Measurements from ENCODE around the gene FNDC10.
A peak's percentile ranks its signal among the peaks of the same experiment; 100 is the strongest.

The FNDC10 gene

DNA sequence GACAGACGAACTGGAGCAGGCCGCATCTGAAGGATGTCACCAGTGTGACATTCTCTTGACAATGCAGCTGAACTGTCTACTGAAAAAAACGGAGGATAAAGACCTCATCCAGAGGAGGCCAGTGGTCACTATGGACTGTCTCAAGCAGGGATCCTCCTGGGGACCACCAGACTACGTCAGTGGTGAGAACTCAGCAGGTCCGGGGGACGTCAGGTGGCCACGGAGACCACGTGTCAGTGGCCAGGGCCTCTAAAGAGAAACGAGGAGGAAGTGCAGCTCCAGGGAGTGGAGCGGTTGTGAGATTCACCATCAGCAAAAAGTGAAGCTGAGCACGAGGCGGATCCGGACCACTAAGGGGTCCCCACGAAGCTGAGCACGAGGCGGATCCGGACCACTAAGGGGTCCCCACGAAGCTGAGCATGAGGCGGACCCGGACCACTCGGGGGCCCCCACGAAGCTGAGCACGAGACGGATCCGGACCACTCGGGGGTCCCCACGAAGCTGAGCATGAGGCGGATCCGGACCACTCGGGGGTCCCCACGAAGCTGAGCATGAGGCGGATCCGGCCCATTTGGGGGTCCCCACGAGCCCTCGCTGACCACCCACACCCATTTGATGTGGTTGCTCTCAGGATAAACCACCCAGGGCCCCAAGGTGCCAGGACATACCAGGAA lies 46.0 kb downstream of the FNDC10 start:
- Histone ChIP-seq H3K9me3 (no peaks in the 10 kb centered on the region), H3K27me3 (no peaks in the 10 kb centered on the region), H3K4me3 (ENCODE audit: low read depth, low read length) (no peak overlapping the region), H3K36me3 (peaks cover 5% of the 10 kb centered on the region), H3K4me1 (peaks cover 7% of the 10 kb centered on the region)
- TF ChIP-seq, protein P1, sequence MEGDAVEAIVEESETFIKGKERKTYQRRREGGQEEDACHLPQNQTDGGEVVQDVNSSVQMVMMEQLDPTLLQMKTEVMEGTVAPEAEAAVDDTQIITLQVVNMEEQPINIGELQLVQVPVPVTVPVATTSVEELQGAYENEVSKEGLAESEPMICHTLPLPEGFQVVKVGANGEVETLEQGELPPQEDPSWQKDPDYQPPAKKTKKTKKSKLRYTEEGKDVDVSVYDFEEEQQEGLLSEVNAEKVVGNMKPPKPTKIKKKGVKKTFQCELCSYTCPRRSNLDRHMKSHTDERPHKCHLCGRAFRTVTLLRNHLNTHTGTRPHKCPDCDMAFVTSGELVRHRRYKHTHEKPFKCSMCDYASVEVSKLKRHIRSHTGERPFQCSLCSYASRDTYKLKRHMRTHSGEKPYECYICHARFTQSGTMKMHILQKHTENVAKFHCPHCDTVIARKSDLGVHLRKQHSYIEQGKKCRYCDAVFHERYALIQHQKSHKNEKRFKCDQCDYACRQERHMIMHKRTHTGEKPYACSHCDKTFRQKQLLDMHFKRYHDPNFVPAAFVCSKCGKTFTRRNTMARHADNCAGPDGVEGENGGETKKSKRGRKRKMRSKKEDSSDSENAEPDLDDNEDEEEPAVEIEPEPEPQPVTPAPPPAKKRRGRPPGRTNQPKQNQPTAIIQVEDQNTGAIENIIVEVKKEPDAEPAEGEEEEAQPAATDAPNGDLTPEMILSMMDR (IDR thresholded peaks at IDR 0.05; ENCODE audit: low read depth, low read length): no peak
- no peak for DNase-seq

DNA sequence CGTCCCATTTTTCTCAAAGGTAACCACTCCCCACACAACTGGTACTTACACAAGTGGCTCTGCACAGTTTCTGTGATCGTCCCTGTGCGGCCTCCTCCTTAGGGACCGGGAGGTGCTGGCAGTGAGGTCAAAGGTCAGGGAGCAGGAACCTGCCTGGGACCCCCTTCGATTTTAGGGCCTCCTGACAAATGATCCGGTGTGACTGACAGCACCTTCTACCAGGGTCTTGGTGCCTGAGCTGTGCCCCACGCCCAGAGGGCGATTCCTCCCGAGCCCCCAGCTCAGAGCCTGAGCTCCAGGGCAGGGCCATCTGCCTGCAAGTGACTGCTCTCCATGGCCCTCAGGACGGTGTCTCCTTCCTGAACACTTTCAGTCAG lies 47.7 kb downstream of the FNDC10 start:
- peaks cover 5% of the 10 kb centered on the region for H3K36me3 ChIP-seq
- no peaks in the 10 kb centered on the region for H3K27me3 ChIP-seq
- TF ChIP-seq, protein P1 (IDR thresholded peaks at IDR 0.05; ENCODE audit: low read depth, low read length): no peak
- no peaks in the 10 kb centered on the region for H3K9me3 ChIP-seq
- H3K4me1 ChIP-seq: peaks cover 7% of the 10 kb centered on the region
- H3K4me3 ChIP-seq (ENCODE audit: low read depth, low read length): no peak overlapping the region
- peak; percentile 11 for DNase-seq

DNA sequence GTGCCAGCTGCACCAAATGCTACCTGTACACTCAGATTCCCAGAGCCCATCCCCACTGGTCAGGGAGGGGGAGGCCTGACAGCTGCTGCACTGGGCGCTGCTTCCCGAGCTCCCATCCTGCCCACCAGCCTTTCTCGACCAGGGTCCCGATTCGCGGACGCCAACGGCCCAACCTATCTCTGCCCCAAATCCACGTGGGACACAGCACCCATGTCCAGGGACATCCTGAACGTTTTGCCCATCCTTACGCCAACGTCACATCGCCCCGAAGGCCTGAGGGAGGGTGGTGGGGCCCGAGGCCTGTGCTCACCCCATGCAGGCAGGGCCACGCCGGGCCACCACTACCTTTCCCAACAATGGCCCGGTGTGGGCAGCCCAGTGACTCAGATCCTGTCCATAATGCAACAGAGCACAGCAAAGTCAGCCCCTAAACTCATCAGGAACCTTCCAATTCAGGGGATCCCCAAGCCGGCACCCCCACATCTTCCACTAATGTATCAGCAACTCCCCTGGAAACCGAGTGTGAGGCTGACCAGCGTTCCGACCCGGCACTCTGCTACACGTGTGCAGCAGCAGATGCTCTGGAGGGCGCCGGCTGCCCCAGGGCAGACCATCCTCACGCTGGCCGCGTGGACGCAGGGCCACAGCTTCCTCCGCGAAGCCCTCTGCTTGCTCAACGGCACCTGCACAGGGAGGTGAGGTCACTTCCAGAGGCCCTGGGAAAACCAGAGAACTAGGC lies 48.2 kb downstream of the FNDC10 start:
- Histone ChIP-seq H3K36me3 (peaks cover 5% of the 10 kb centered on the region), H3K4me1 (peaks cover 7% of the 10 kb centered on the region), H3K4me3 (ENCODE audit: low read depth, low read length) (no peak overlapping the region), H3K9me3 (no peaks in the 10 kb centered on the region), H3K27me3 (no peaks in the 10 kb centered on the region)
- TF ChIP-seq, protein P1 (IDR thresholded peaks at IDR 0.05; ENCODE audit: low read depth, low read length): no peak
- DNase-seq: peak; percentile 33

DNA sequence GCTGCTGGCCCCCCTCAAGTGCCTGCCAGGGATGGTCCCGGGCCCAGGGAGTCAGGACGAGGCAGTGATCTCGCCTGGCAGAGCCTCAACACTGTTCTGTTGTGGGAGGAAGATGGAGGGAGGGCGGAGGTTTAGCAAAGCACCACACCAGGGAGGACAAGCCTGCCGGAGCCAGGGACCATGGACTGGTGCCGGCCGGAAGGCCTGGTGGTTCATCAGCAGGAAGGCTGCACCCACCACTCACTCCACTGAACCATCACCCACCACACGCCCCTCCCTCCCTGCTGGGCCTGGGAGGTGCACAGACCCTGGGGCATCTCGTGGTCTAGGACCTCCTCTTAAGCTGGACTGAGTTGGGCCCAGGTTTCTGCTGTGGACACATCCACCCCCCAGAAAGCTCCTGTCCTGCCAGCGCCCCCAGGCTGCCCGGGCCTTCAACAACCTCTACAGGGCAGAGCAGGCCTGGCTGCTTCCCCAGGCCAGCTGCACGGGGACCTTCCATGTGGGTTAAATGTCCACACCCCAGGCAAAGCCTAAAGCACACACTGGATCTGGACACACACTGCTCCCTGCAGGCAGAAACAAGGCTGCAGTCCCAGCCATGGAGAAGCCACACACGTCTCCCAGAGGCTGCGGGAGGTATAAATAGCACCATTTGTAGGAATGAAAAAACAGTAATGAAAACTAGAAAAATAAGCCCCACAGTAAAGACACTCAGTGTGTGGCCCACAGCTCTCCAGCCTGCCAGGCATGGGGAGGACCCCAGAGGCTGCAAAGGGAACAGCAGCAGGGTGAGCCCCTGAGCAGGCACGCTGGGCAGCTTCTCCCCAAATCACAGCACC lies 49.1 kb downstream of the FNDC10 start:
- peaks cover 10% of the 10 kb centered on the region for H3K36me3 ChIP-seq
- H3K27me3 ChIP-seq: no peaks in the 10 kb centered on the region
- peak; percentile 66 for DNase-seq
- no peaks in the 10 kb centered on the region for H3K9me3 ChIP-seq
- H3K4me3 ChIP-seq (ENCODE audit: low read depth, low read length): no peak overlapping the region
- TF ChIP-seq, protein P1 (IDR thresholded peaks at IDR 0.05; ENCODE audit: low read depth, low read length): peak; percentile 63
- peaks cover 7% of the 10 kb centered on the region for H3K4me1 ChIP-seq

DNA sequence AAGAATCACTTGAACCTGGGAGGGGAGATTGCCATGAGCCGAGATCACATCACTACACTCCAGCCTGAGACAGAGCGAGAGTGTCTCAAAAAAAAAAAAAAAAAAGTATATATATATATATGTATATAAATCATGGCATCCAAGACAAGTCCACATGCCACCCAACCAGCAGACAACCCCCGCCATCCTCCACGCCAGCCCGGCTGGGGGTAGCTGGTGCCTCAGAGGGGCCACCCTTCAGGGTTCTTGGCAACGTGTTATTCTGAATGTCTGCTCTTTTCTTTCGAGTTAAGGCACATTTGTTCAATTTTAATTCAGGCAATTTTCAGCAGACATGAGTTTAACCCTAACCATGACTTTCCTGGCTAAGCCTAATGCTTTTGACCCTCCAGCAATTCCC lies 49.8 kb downstream of the FNDC10 start:
- TF ChIP-seq, protein P1 (IDR thresholded peaks at IDR 0.05; ENCODE audit: low read depth, low read length): no peak
- peaks cover 10% of the 10 kb centered on the region for H3K36me3 ChIP-seq

More for the DNA sequence above, 49.8 kb downstream of the FNDC10 start:
- Histone ChIP-seq H3K27me3 (no peaks in the 10 kb centered on the region), H3K4me1 (peaks cover 5% of the 10 kb centered on the region), H3K9me3 (no peaks in the 10 kb centered on the region), H3K4me3 (ENCODE audit: low read depth, low read length) (no peak overlapping the region)
- DNase-seq: no peak
